GM19239 (cell line): ENCODE data around the gene SRRM5.
"Not testable (repeated sequence)": the region's sequence is repeated elsewhere in the genome, so short reads cannot be mapped to it uniquely, and the experiment has no call there.

Experiments
- DNase-seq: peaks from one replicate; pipeline ENCODE4 v3.0.0; 2011; ENCODE audit warnings: low spot score; ENCODE audit not compliant: insufficient read length
- FAIRE-seq: peaks from 2 replicates; lab custom pipeline; 2011; peaks lifted over from hg19 to GRCh38; lab: Jason Lieb, UNC

SRRM5 gene

DNA sequence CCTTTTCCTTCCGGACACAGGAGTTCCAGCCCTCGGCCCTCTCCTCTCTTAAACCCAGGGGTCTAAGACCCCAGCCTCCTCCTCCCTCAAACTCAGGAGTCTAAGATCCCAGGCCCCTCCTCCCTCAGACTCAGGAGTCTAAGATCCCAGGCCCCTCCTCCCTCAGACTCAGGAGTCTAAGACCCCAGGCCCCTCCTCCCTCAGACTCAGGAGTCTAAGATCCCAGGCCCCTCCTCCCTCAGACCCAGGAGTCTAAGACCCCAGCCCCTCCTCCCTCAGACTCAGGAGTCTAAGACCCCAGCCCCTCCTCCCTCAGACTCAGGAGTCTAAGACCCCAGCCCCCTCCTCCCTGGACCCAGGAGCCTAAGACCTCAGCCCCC lies 23.7 kb downstream of the SRRM5 start:
- not testable (repeated sequence) for DNase-seq, FAIRE-seq

DNA sequence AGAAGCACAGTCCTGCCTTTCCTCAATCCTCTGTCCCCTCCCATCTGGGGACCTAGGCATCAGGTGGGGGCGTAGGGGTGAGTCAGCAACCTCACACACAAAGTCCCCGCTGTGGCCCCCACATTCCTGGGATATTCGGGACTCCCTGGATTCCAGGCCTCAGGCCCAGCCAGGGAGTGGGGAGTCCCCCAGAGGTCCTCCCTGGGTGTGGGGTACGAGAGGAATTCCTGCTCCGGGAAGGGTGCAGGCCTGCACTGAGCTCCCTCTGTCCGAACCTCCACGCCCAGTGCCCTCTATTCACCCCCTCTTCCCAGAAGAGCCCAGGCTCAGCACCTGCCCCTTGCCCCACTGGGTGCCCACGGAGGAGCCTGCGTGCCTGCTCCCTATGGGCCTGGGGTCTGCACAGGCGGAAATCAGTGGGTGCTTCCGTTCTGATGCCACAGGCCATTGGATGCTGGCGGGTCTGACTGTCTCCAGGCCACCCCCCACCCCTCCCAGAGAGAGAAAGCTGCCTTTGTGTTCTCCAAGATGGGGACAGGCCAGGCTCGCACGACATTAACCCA lies 24.3 kb downstream of the SRRM5 start:
- no peak for FAIRE-seq
- no peak for DNase-seq

DNA sequence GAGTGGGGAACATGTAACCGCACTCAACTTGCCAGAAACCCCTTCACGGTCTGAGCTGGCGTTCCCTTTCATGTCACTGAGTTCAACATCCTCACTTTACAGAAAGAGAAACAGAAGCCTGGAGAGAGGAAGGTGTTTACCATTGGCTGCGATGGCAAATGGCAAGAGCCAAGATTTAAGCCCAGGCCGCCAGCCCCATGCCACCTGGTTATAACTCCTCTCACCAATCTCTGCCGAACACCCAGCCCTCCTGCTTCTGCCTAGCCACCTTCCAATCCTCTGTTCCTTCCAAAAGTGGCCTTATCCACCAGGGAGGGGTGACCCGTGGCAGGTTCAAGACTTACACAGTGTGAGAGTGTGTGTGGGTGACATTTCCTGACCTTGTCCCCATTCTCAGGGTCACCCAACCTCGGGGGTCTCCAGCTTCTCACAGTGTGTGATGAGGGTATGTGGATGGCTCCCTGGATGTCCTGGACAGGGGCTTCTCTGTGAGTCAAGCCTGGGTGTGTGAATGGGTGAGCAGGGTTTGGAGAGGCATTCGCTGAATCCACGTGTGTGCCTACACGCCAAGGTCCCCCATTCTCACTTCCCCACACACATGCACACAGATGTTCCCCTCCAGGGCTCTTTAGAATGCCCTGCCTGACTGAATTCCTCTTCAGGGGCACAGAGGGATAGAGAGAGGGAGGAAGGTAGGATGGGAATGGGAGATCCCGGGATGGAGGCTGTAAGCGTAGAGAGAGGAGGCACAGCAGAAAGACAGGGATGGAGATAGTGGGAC lies 26.5 kb downstream of the SRRM5 start:
- FAIRE-seq: no peak
- DNase-seq: no peak

DNA sequence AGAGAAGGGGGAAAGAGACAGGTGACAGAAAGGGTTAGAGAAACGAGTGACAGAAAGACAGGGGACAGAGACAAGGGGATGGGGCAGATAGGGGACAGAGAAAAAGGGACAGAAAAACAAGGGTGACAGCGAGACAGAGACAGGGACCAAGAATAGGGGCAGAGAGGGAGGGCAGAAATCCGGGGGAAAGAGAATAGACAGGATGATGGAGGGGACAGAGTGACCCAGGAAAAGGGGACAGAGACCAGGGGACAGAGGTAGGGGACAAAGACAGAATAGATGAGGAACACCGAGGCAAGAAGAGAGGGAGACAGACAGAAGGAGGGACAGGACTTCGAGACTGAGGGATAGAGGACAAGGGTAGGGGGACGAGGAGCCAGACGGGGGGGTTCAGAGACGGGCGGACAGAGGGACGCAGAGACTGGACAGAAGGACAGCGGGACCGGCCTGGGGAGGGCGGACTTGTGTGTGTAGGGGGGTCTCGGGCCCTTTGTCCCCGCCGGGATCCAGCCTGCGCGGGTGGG lies 27.2 kb downstream of the SRRM5 start:
- FAIRE-seq (no peak), DNase-seq (no peak)

DNA sequence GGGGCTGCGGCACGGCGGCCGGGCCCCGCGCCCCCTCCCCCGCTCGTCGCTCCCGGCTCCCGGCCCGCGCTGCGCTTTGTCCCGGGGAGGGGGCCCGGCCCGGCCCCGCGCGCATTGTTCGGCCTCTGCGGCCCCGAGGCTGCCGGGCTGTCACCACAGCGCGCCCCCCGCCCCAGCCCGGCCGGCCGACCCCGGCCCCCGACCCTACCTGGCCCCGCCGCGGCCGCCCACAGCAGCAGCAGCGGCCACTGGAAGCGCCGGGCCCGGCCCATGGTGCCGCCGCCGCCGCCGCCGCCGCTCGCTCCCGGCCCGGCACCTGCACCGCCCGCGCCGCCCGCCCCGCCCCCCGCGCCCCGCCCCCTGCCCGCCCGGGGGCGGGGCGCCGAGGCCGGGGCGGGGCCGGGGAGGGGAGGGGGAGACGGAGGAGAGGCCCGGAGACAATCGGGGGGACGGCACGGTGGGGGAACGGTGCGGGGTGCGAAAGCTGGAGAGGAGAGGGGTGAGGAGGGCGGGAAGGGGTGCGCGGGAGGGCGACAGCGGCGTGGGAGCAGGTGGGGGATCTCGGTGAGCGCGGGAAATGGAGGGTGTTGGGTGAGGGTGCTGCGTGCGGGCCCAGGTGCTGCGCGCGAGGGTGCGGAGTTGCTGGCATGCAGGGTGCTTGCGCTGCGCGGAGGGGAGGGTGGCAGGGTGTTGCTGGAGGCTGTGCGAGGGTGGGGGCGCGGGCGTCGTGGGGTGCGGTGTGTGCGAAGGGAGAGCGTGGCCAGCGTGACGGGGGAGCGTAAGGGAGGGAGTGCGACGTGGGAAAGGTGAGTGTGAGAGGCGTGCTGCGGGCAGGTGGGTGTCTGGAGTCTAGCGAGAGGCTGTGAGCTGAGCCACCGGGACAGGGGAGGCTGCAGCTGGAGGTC lies 27.9 kb downstream of the SRRM5 start, which contains the start of gene CADM4:
TSS of gene CADM4 (minus strand) at position 332 of the 905 bp plus-strand sequence. CDS start at position 272, 60 bp downstream.
- FAIRE-seq: no peak
- DNase-seq: peak; percentile 50

DNA sequence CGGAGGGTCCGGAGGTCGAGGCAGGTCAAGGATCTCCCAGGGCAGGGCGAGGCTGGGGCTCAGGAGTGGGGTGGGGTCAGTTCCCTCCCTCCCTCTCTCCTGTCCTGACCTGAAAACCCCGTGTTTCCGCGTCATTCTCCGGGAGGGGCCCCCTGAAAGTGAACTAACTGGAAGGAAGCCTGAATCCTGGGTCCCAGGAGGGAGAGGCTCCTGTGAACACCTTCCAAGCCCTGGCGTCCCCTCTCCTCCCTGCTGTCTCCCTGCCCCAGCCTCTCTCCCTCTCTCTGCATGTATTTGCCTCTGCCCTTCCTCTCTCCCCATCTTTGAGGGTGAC lies 28.5 kb downstream of the SRRM5 start:
- FAIRE-seq (no peak), DNase-seq (no peak)

DNA sequence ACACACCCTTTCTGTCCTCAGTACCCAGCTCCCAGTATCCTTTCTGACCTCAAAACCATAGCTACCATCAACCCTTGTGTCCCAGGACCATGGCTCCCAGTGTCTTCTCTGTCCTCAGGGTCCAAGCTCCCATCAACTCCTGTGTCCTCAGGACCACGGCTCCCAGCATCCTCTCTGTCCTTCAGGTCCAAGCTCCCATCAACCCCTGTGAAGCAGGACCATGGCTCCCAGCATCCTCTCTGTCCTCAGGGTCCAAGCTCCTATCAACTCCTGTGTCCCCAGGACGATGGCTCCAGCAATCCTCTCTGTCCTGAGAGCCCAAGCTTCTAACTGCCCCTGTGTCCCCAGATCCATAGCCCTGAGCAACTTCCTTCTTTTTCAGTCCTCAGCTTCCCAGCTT lies 29.4 kb downstream of the SRRM5 start:
- no peak for FAIRE-seq
- no peak for DNase-seq

DNA sequence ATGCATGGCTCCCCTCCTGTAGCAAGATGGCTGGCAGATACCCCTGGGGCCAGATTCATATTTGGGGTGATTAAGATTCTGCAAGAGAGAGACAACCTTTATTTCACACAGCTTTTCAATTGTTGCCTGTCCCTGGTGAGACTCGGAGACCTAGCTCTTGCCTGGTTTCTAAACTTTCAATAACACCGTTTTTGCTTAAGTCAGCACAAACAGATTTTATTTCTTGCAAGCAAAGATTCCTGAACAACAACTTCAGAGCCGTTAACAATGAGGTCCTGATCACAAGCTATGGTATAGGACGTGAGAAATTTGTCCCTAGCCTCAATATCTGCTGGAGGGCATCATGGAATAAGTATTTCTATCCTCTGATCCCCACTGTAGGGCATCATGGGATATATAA lies 30.6 kb downstream of the SRRM5 start:
- FAIRE-seq (no peak), DNase-seq (no peak)

DNA sequence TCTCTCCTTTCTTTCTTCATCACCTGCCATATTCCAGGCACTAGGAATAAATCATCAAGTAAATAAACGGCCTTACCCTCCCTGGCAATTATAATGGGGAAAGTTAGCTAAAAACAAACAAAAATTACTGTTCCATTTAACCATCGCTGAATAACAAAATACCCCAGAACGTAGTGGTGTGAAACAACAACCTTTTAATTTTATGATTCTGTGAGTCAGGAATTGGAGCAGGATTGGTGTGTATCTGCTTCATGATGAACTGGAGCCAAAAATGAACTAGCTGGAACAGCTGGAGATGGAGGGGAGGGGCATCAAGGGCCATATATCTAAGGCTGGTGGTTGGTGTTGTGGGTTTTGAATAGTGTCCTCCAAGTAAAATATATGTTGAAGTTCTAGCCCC lies 31.4 kb downstream of the SRRM5 start:
- DNase-seq (no peak), FAIRE-seq (no peak)

DNA sequence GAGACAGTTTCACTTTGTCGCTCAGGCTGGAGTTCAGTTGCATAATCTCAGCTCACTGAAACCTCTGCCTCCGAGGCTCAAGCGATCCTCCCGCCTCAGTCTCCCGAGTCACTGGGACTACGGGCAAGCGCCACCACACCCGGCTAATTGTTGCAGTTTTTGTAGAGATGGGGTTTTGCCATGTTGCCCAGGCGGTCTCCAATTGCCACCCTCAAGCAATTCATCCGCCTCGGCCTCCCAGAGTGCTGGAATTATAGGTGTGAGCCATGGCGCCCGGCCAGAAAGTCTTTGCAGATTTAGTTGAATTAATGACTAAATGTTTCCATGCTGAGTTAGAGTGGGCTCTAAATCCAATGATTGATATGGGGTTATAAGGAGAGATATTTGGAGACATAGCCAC lies 32.3 kb downstream of the SRRM5 start:
- DNase-seq: no peak

DNA sequence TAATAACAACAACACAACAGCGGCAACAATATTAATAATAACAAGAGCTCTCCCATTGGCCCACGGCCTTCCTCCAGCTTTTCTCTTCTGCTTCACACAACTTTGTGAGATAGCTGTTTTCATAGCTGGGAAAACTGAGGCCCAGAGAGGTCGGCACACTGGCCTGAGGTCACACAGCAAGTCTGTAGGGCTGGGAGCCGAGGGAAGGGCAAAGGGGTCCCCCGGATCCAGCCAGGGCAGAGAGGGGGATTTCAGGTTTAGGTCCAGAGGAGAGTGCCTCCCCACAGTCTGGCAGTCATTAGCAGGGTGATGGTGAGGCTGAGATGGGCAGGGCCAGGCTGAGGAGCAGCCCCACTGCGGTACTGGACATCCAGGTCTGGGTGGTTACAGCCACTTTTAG lies 36.7 kb downstream of the SRRM5 start:
- DNase-seq (no peak), FAIRE-seq (no peak)

More for the DNA sequence above, 32.3 kb downstream of the SRRM5 start:
- FAIRE-seq: no peak

DNA sequence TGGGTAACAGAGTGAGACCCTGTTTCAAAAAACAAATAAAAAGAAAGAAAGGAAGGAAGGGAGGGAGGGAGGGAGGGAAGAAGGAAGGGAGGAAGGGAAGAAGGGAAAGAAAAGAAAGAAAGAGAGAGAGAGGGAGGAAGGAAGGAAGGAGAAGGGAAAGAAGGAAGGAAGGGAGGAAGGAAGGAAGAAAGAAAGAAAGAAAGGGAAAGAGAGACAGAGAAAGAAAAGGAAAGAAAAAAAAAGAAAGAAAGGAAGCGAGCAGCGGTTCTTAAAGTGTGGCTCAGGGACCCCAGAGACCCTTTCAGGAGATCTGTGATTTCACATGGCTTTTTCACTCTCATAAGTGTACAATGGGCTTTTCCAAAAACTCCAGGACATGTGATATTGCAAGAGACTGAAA lies 37.6 kb downstream of the SRRM5 start:
- DNase-seq (no peak), FAIRE-seq (no peak)

DNA sequence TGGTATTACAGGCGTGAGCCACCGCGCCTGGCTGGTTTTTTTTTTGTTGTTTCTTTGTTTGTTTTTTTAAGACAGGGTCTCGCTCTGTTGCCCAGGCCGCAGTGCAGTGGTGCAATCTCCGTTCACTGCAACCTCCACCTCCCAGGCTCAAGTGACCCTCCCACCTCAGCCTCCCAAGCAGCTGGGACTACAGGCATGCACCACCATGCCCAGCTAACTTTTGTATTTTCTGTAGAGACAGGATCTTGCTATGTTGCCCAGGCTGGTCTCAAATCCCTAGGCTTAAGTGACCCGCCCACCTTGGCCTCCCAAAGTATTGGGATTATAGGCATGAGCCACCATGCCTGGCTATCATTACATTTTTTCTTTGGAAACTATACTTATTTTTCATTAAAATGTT lies 38.4 kb downstream of the SRRM5 start:
- not testable (repeated sequence) for FAIRE-seq

DNA sequence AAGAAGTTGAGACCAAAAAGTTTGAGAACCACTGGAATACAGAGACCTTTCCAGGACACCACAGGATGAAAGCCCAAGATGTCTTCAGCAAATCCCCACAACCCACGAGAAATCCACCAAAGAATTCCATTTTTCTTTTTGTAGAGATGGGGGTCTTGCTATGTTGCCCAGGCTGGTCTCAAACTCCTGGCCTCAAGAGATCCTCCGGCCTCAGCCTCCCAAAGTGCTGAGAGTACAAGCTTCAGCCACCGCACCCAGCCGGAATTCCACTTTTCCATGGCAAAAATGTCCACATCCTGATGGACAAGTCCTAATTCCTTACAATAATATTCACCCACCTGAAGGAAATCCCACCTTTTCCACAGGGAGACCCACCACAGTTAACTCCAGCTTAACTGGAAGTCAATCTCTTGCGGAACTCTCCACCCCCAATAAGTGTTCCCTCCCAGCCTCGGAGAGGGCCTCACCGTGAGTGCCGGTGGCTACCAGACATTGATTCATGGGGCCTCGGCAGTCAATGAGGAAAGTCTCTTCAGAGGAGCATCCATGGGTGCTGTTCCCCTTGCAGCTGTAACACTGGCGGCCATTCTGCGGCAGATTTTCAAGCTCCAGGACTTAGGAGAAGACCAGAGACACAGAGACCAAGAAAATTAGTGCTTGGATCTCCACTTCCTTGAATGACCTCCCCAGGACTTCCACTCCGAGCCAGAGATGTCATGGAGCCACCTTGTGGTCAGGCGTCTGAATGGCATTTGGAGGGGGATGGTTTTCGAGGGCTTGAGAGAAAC lies 40.1 kb downstream of the SRRM5 start:
- FAIRE-seq (peak; percentile 84), DNase-seq (peak; percentile 60)

More for the DNA sequence above, 38.4 kb downstream of the SRRM5 start:
- not testable (repeated sequence) for DNase-seq

DNA sequence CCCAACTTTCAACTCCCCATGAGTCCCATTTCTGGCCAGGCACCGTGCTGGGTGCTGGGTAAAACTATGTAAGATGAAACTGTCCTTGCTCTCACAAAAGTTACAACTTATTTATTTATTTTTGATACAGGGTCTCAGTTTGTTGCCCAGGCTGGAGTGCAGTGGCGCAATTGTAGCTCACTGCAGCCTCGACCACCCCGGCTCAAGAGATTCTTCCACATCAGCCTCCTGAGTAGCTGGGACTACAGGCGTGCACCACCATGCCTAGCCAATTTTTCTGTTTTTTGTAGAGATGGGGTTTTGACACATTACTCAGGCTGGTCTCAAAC lies 40.6 kb downstream of the SRRM5 start:
- FAIRE-seq (no peak), DNase-seq (no peak)

DNA sequence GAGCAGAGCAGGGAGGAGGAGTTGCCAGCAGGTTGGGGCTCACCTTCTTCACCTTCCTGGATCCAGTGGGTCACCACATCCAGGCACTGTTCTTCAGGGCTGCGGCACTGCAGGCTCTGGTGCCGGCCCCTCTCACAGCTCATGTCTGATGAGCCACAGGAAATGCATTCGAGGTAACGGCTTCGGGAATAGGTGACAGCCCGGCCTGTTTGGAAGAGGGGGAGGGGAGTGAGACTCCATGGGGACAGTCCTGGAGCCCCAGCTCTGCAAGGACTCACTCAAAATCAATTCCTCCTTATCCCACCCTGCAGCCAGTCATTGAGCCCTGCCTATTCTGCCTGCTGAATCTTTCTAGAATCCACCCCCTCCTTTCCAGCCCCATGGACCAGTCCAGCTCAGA lies 44.5 kb downstream of the SRRM5 start:
- FAIRE-seq (no peak), DNase-seq (no peak)

DNA sequence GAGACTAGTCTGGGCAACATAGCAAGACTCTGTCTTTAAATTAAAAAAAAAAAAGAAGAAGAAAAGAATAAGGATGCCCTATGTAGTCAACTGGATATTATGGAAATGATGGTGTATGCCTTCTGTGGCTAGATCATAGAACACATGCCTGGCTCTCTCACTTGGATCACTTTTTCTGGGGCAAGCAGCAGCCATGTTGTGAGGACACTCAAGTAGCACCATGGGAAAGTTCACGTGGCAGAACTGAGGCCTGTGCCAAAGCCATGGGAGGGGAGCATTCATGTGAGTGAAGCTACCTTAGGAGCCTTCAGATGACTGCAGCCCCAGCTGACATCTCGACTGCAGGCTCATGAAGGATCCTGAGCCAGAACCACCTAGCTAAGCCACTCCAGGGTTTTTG lies 46.1 kb downstream of the SRRM5 start:
- DNase-seq: no peak
- no peak for FAIRE-seq

DNA sequence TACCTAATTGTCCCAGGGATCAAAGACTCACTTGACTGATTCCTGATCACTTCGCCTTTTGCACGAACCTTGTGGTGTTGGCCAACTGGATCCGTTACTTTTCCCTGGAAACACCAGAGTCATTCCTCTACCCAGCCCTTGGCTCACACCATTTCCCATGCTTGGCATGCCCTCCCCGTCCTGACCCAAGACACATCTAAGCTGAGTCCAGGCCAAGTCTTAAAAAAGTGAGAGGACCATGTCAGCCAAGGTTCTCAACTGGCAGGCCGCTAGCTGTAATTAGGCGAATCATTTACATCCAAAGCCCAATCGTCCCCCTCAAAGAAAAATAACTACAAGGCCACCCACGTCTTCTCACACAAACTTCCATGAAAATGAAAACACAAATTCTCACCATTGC lies 46.6 kb downstream of the SRRM5 start:
- DNase-seq (no peak), FAIRE-seq (no peak)

DNA sequence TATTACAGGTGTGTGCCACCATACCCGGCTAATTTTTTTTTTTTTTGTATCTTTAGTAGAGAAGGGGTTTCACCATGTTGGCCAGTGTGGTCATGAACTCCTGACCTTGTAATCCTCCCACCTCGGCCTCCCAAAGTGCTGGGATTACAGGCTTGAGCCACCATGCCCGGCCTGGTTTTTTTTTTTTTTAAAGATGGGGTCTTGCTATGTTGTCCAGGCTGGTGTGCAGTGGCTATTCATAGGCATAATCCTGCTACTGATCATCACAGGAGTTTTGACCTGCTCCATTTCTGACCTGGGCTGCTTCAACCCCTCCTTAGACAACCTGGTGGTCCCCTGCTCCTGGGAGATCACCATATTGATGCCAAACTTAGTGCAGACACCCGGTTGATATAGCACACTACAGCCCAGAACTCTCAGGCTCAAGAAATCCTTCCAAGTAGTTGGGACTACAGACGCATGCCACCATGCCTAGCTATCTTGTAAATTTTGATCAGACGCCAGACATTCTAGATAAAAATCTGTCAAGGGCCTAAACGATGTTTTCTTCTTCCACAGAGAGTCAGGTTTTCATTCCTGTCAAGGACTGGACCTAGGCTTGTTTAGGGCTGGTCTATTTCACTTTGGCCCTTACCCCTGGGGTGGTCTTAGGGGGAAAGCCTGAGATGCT lies 48.5 kb downstream of the SRRM5 start:
- DNase-seq (no peak), FAIRE-seq (no peak)

DNA sequence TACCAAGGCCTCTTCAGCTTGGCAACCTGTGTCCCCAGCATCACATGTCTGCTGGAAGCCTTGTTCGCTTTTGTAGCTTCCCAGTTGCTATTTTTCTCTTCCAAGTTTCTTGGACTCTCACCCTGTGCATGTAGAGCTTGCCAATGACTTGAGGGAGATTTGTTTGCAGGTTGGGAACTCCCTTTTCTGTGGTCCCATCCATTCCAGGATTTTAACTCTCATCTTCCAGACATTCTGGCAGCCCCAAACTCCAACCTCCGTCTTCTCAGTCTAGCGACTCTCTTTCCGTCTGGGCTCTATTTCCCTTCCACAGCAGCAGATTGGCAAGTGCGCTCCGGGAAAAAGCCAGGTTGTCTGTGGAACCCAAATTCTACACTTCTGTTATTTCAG lies 49.1 kb downstream of the SRRM5 start:
- DNase-seq (no peak), FAIRE-seq (no peak)
